Dendritic cell treated with granulocyte-macrophage colony-stimulating factor and Interleukin-4, amounts not matched to agents 40 ng/mL and 50 ng/mL, for 4 days (primary cell): Measurements from ENCODE around the gene CYP3A5.
"Not testable (repeated sequence)": the region's sequence is repeated elsewhere in the genome, so short reads cannot be mapped to it uniquely, and the experiment has no call there.

Experiments used
- H3K27ac Mint-ChIP-seq: one replicate; pipeline ENCODE4 v1.8.0; 2022; ENCODE audit warnings: mild to moderate bottlenecking, mixed read lengths
- H3K27me3 Mint-ChIP-seq: one replicate; pipeline ENCODE4 v1.8.0; 2022; ENCODE audit warnings: mild to moderate bottlenecking, mixed read lengths
- H3K36me3 Mint-ChIP-seq: one replicate; pipeline ENCODE4 v1.8.0; 2022; ENCODE audit warnings: low read depth, mixed read lengths
- H3K4me1 Mint-ChIP-seq: one replicate; pipeline ENCODE4 v1.8.0; 2022; ENCODE audit warnings: low read depth, mixed read lengths
- H3K4me3 Mint-ChIP-seq: one replicate; pipeline ENCODE4 v1.8.0; 2022; ENCODE audit warnings: mild to moderate bottlenecking, moderate library complexity, mixed read lengths
- H3K9me3 Mint-ChIP-seq: one replicate; pipeline ENCODE4 v1.8.0; 2022; ENCODE audit warnings: mixed read lengths
- intact Hi-C: fragments of 100-400 bp; cut with micrococcal nuclease; formaldehyde crosslinking; loops from one replicate; pipeline ENCODE4 v1.15.0; 2022

The CYP3A5 gene

DNA sequence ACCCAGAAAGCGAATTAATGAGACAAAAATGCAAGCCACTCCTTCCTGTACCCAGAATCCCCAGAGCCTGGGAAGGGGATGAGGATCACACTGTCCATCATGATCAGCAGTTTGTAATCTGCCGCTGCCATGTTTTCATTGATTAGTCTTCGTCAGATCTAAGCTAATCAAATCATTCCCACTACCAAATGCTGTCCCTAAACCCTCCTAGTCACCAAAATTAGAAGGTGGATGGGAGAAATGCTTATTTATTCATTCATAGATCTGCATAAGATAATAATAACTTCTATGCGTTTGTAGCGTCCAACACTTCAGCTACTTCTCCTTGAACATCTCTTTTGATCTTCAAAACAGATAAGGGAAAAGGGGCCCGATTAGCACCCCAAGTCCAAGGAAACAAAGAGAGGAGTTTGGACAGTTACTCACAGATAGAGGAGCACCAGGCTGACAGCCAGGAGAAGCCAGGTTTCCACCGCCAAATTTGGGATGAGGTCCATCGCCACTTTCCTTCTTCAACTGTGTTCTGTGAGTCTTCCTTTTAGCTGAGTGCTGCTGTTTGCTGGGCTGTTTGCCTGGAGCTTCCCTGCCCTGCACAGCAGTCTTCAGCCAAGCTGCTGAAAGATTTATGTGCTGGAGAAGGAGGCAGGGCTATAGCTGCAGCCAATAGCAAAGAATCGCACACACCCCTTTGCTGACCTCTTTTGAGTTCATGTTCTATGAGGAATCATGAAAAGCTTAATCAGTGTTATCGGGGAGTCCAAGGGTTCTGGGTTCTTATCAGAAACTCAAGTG is at the start of gene CYP3A5:
TSS of gene CYP3A5 (minus strand) at position 597 of the 792 bp plus-strand sequence. CDS start at position 497, 100 bp downstream.
- Mint-ChIP-seq H3K4me1 (peaks cover 6% of the 10 kb centered on the region), H3K27me3 (peaks cover 6% of the 10 kb centered on the region), H3K9me3 (peaks cover 8% of the 10 kb centered on the region), H3K27ac (no peak within 1 kb of the TSS), H3K4me3 (no peak within 1 kb of the TSS), H3K36me3 (no peaks in the 10 kb centered on the region)
- intact Hi-C loops, result no loop called here

DNA sequence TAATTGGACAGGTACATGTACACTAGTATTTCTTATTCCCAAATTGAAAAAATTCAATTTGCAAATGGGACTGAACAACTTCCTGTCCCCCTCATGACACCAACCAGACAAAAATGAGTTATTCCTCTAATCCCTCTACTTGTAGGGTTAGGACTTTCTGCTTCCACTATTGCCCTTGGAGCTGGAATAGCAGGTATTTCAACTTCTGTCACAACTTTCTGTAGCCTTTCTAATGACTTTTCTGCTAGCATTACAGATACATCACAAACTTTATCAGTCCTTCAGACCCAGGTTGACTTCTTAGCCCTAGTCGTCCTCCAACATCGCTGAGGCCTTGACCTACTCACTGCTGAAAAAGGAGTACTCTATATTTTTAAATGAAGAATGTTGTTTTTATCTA is 48.8 kb upstream of the CYP3A5 start:
- H3K4me1 Mint-ChIP-seq, result no peaks in the 10 kb centered on the region
- H3K4me3 Mint-ChIP-seq, result no peak overlapping the region
- H3K27me3 Mint-ChIP-seq, result no peaks in the 10 kb centered on the region
- intact Hi-C loops, result no loop called here
- no peak overlapping the region for H3K27ac Mint-ChIP-seq
- no peaks in the 10 kb centered on the region for H3K36me3 Mint-ChIP-seq
- no peaks in the 10 kb centered on the region for H3K9me3 Mint-ChIP-seq

DNA sequence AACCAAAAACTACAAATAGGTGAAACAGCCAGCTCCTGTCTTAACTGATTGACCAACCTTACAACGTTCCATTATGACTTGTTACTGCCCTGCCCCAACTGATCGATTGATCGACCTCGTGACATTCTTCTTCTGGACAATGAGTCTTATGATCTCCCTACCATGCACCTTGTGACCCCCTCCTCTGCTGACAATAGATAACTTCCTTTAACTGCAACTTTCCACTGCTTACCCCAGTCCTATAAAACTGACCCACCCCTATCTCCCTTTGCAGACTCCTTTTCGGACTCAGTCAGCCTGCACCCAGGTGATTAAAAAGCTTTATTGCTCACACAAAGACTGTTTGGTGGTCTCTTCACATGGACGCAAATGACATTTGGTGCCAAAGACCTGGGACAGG is 43.4 kb upstream of the CYP3A5 start:
- H3K4me3 Mint-ChIP-seq, H3K9me3 Mint-ChIP-seq, H3K4me1 Mint-ChIP-seq, H3K27me3 Mint-ChIP-seq, H3K36me3 Mint-ChIP-seq, H3K27ac Mint-ChIP-seq, intact Hi-C loops: not testable (repeated sequence)

GRCh38 chr7:99720800-99721595 is 41.2 kb upstream of the CYP3A5 start:
- H3K27me3 Mint-ChIP-seq, result no peaks in the 10 kb centered on the region
- no peaks in the 10 kb centered on the region for H3K9me3 Mint-ChIP-seq
- H3K4me1 Mint-ChIP-seq, result no peaks in the 10 kb centered on the region
- no peaks in the 10 kb centered on the region for H3K36me3 Mint-ChIP-seq
- H3K4me3 Mint-ChIP-seq, result no peak overlapping the region
- H3K27ac Mint-ChIP-seq, result no peak overlapping the region
- intact Hi-C loops, result no loop called here

GRCh38 chr7:99719996-99720769 is 40.4 kb upstream of the CYP3A5 start:
- Mint-ChIP-seq H3K27me3 (no peaks in the 10 kb centered on the region), H3K36me3 (no peaks in the 10 kb centered on the region), H3K4me1 (no peaks in the 10 kb centered on the region), H3K27ac (no peak overlapping the region), H3K4me3 (no peak overlapping the region), H3K9me3 (peaks cover 7% of the 10 kb centered on the region)
- intact Hi-C loops, result no loop called here

GRCh38 chr7:99713995-99714570 is 34.3 kb upstream of the CYP3A5 start:
- H3K4me1 Mint-ChIP-seq, result no peaks in the 10 kb centered on the region
- intact Hi-C loops, result no loop called here
- H3K36me3 Mint-ChIP-seq, result no peaks in the 10 kb centered on the region
- no peak overlapping the region for H3K27ac Mint-ChIP-seq
- H3K4me3 Mint-ChIP-seq, result no peak overlapping the region
- H3K27me3 Mint-ChIP-seq, result peaks cover 4% of the 10 kb centered on the region
- H3K9me3 Mint-ChIP-seq, result peaks cover 14% of the 10 kb centered on the region

DNA sequence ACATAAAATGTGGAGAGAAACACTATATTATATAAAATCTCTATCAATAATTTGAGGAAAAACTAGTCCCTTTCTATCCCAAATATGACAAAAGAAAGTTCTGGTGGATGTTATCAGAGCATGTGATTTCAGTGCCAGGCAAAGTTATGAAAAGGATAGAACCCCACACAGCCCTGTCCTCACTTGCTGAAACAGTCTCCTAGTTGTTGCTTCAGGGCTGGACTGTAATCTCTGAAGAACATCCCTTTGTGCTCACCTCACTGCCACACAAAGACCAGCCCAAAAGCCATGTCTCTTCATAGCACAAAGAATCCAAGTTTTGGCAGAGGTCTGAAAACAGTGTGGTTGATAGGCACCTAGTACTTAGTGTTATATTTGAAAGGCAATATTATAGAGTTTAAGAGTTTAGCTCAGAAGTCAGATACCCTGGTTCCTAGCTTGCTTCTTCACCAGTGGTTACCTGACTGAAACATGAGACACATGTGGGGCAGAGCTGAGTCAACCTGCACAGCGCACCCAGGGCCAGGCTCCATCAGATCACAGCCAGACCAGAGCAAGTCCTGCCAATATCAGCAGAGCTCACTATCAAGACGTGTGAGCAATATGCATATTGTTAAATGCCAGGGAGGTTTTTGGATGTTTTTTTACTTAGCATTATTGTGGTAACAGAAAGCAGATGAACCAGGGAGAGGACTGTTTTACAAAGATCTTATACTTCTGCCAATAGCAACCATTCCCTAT is 30.2 kb upstream of the CYP3A5 start:
- no peaks in the 10 kb centered on the region for H3K36me3 Mint-ChIP-seq
- H3K27me3 Mint-ChIP-seq, result peaks cover 4% of the 10 kb centered on the region
- H3K27ac Mint-ChIP-seq, result no peak overlapping the region
- H3K9me3 Mint-ChIP-seq, result peaks cover 18% of the 10 kb centered on the region
- no peaks in the 10 kb centered on the region for H3K4me1 Mint-ChIP-seq
- no peak overlapping the region for H3K4me3 Mint-ChIP-seq
- intact Hi-C loops, result no loop called here

DNA sequence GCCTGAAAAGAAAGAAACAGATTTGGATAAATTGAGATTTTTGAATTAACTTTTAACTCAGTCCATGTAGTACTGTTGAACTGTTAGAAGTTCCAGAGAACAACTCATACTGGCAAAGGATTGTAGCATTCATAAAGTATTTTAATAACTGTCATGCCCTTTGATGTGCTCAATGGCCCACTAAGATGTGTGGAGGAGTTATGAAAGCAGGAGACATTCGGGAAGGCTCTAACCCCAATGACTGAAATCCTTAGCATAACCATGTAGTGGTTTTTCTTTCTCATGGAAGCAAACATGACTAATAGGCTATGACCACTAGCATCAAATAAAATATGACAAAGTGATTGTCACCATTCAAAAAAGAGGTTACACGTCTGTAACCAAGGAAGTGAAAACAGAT is 29.5 kb upstream of the CYP3A5 start:
- H3K36me3 Mint-ChIP-seq, result no peaks in the 10 kb centered on the region
- intact Hi-C loops, result no loop called here
- no peak overlapping the region for H3K27ac Mint-ChIP-seq
- H3K4me1 Mint-ChIP-seq, result no peaks in the 10 kb centered on the region
- peaks cover 4% of the 10 kb centered on the region for H3K27me3 Mint-ChIP-seq
- H3K9me3 Mint-ChIP-seq, result peaks cover 13% of the 10 kb centered on the region
- H3K4me3 Mint-ChIP-seq, result no peak overlapping the region

DNA sequence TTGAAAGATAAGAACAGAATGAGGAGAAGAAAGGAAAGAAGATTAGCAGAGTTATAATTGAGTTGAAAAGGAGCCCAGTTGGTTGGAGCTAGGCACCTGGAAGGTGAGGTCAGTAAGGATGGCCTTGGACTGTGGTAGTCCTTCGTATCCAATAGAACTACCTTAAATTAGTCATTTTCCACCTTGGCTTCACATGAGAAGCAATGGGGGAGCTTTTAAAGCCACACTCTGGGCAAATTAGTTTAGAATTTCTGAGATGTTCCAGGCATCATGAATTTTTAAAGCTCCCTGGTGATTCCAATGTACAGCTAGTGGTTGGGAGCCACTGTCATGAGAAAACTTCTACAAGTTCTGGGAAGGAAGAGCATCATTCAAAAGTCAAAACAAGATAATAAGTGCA is 27.3 kb upstream of the CYP3A5 start:
- Mint-ChIP-seq H3K27ac (no peak overlapping the region), H3K9me3 (peaks cover 13% of the 10 kb centered on the region), H3K36me3 (no peaks in the 10 kb centered on the region), H3K4me1 (no peaks in the 10 kb centered on the region), H3K27me3 (peaks cover 4% of the 10 kb centered on the region), H3K4me3 (no peak overlapping the region)
- intact Hi-C loops, result no loop called here

GRCh38 chr7:99699946-99700345 is 20.1 kb upstream of the CYP3A5 start:
- Mint-ChIP-seq H3K4me3 (no peak overlapping the region), H3K36me3 (no peaks in the 10 kb centered on the region), H3K4me1 (peaks cover 6% of the 10 kb centered on the region), H3K9me3 (no peaks in the 10 kb centered on the region), H3K27me3 (peaks cover 8% of the 10 kb centered on the region), H3K27ac (no peak overlapping the region)
- intact Hi-C loops, result no loop called here

DNA sequence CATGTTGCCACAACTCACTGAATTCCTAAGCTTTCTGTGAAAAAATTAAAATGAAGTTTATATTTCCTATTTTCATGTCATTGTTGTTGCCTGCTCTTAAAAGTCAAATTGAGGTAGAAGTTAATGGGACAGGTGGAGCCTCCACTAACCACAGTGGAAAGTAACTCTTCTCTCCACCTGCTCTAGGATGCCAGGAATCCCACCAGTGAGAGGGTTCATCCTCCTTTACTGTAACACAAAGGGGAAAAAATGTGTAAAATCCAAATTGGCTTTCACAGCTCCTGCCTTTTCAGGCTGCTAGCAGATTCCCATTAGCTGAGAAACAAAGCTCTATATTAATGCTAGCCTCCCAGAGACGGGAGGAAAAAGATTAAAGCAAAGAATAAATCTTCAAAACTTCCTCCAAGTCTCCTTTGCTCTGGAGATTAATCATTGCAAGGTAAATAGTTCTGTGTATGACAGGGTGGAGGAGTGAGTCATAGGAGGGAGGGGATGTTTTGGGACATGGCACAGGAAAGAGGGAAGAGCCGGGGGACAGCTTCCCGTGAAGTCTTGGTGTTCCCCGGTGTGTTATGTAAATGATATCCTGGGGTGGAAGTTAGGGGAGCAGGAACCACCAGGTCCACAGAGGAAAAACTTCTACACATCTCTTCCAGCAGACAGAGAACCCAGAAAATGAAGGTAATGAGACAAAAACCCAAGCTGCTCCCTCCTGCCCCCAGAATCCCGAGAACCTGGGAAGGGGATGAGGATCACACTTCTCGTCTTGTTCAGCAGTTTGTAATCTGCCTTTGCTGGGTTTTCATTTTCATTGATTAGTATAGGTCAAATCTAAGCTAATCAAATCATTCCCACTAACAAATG is 19.3 kb upstream of the CYP3A5 start:
- H3K27me3 Mint-ChIP-seq, H3K27ac Mint-ChIP-seq, H3K4me3 Mint-ChIP-seq, H3K36me3 Mint-ChIP-seq, intact Hi-C loops, H3K4me1 Mint-ChIP-seq, H3K9me3 Mint-ChIP-seq: not testable (repeated sequence)

DNA sequence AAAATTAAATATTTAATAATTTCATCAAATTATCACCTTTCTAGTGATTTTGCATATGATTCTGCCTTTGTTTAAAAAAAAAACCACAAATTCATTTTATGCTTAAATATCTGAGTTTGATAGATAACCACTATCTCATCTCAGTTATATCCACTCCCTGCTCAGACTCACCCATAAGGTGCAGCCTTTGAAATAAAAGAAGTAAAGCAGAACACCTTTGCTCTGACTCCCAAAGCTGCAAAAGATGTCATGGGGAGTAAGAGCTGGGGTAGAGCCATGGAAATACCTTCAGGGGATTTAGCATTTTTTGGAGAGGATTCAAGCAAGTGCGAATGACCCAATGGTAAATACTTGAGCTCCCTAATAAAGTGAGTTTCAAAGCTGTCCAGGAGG is 15.1 kb upstream of the CYP3A5 start:
- Mint-ChIP-seq H3K27me3 (peaks cover 6% of the 10 kb centered on the region), H3K27ac (no peak overlapping the region), H3K4me1 (peaks cover 6% of the 10 kb centered on the region), H3K9me3 (no peaks in the 10 kb centered on the region), H3K4me3 (no peak overlapping the region), H3K36me3 (no peaks in the 10 kb centered on the region)
- intact Hi-C loops, result no loop called here
